Measurements from ENCODE around the gene ZEB2.

ZEB2 gene

DNA sequence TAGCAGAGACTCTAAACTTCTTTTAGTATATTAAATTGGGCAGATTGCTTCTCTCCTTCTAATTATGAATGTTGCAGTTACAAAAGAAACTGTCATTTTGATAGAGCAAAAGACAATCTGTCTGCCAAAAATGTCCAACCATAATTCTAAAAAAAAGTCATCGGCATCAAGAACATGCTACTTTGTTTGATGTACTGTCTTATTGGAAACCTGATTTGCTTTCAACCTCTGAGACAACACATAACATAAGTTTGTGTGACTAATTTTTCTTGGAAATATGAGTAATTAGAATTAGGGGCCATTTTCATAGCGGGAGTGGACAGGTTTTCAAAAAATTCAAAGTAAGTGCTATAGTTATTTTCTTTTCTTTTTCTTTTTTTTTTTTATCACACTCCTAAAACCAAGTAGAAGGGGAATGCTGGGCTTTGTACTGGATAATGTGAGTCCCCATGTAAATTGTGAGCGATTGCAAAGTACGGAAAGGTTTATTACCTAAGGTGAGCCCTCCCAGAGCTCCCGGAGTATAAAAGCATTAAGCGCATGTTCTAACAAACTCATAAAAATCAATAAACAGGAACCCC lies 59.1 kb downstream of the ZEB2 start:
- H3K27me3 ChIP-seq (ENCODE audit: control insufficient read depth, insufficient read depth, low read length): no peaks in the 10 kb centered on the region

DNA sequence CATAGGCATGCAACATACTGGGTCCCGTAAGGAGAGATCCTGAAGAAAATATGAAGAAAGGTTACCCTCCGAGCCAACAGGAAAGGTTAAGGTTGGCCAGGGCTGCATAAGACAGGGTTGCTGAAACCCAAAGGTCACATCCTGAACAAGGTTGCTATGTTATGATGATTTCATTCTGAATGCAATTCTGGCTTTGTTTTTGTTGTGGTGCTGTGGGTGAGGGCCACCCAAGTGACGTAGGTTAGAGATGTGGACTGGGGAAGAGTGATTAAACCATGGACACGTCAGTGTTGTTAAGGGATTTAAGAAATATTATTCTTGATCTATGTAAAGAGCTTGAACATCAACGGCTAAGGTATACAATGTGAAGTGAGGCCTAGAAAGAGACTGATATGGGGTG lies 60.0 kb downstream of the ZEB2 start:
- Histone ChIP-seq H3K27me3 (ENCODE audit: control insufficient read depth, insufficient read depth, low read length) (no peaks in the 10 kb centered on the region), H3K9ac (ENCODE audit: low read length) (no peak overlapping the region), H3K4me1 (ENCODE audit: control insufficient read depth, insufficient read depth, low read length) (peaks cover 3% of the 10 kb centered on the region), H3K4me3 (ENCODE audit: low read length) (no peak overlapping the region), H3K9me3 (ENCODE audit: control insufficient read depth, low read length) (no peaks in the 10 kb centered on the region), H3K36me3 (ENCODE audit: control insufficient read depth, insufficient read depth, low read length) (no peaks in the 10 kb centered on the region)

More for the DNA sequence above, 59.1 kb downstream of the ZEB2 start:
- H3K4me3 ChIP-seq (ENCODE audit: low read length): no peak overlapping the region
- H3K36me3 ChIP-seq (ENCODE audit: control insufficient read depth, insufficient read depth, low read length): no peaks in the 10 kb centered on the region
- H3K9ac ChIP-seq (ENCODE audit: low read length): no peak overlapping the region
- no peaks in the 10 kb centered on the region for H3K9me3 ChIP-seq (ENCODE audit: control insufficient read depth, low read length)
- peaks cover 3% of the 10 kb centered on the region for H3K4me1 ChIP-seq (ENCODE audit: control insufficient read depth, insufficient read depth, low read length)

DNA sequence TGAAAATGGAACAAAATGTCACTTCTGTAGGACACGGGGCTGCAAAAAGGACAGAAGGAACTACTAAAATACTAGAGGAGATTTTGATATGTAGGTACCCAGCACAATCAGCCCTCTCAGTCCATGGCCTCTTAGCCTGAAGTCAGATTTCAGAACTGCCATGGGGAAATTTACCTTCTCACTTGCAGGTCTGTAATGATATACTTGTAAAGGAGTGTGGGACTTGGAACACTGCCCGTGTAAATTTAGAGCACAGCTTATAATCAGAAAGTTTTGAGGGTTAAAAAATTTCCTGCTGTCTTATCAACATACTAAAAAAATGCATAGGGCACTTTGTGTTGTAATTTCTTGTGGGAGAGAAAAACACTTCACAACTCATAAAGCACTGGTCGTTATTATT lies 60.6 kb downstream of the ZEB2 start:
- H3K9ac ChIP-seq (ENCODE audit: low read length): no peak overlapping the region
- H3K36me3 ChIP-seq (ENCODE audit: control insufficient read depth, insufficient read depth, low read length): no peaks in the 10 kb centered on the region
- peaks cover 3% of the 10 kb centered on the region for H3K4me1 ChIP-seq (ENCODE audit: control insufficient read depth, insufficient read depth, low read length)
- H3K9me3 ChIP-seq (ENCODE audit: control insufficient read depth, low read length): no peaks in the 10 kb centered on the region
- no peak overlapping the region for H3K4me3 ChIP-seq (ENCODE audit: low read length)
- H3K27me3 ChIP-seq (ENCODE audit: control insufficient read depth, insufficient read depth, low read length): no peaks in the 10 kb centered on the region

DNA sequence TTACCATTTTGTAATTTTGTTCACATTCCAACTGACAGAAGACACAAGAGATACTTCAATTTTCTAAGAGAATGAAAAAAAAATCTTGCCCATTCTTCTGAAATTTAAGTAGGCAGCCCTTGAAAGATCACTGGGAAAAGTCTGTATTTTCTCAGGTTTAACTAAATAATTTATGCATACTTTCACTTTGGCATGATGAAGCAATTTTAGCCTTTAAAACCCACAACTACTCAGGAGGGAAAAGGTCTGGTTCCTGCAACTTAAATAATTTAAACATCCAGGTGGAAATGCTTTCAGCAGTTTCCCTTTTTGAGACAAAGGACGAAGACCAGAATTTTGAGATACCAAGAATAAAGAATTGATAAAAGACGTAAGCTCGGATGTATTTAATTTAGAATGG lies 61.4 kb downstream of the ZEB2 start:
- H3K9ac ChIP-seq (ENCODE audit: low read length): no peak overlapping the region
- H3K9me3 ChIP-seq (ENCODE audit: control insufficient read depth, low read length): no peaks in the 10 kb centered on the region
- no peaks in the 10 kb centered on the region for H3K36me3 ChIP-seq (ENCODE audit: control insufficient read depth, insufficient read depth, low read length)
- peaks cover 3% of the 10 kb centered on the region for H3K4me1 ChIP-seq (ENCODE audit: control insufficient read depth, insufficient read depth, low read length)
- no peak overlapping the region for H3K4me3 ChIP-seq (ENCODE audit: low read length)
- no peaks in the 10 kb centered on the region for H3K27me3 ChIP-seq (ENCODE audit: control insufficient read depth, insufficient read depth, low read length)

GRCh38 chr2:144456680-144457079 lies 63.2 kb downstream of the ZEB2 start:
- H3K36me3 ChIP-seq (ENCODE audit: control insufficient read depth, insufficient read depth, low read length): no peaks in the 10 kb centered on the region
- H3K4me3 ChIP-seq (ENCODE audit: low read length): no peak overlapping the region
- peaks cover 3% of the 10 kb centered on the region for H3K4me1 ChIP-seq (ENCODE audit: control insufficient read depth, insufficient read depth, low read length)
- no peak overlapping the region for H3K9ac ChIP-seq (ENCODE audit: low read length)
- H3K27me3 ChIP-seq (ENCODE audit: control insufficient read depth, insufficient read depth, low read length): no peaks in the 10 kb centered on the region
- H3K9me3 ChIP-seq (ENCODE audit: control insufficient read depth, low read length): no peaks in the 10 kb centered on the region

- Histone ChIP-seq H3K27me3 (ENCODE audit: control insufficient read depth, insufficient read depth, low read length) (no peaks in the 10 kb centered on the region), H3K36me3 (ENCODE audit: control insufficient read depth, insufficient read depth, low read length) (no peaks in the 10 kb centered on the region), H3K9me3 (ENCODE audit: control insufficient read depth, low read length) (no peaks in the 10 kb centered on the region), H3K4me3 (ENCODE audit: low read length) (no peak overlapping the region), H3K9ac (ENCODE audit: low read length) (no peak overlapping the region), H3K4me1 (ENCODE audit: control insufficient read depth, insufficient read depth, low read length) (peaks cover 3% of the 10 kb centered on the region)
Observed at GRCh38 chr2:144455987-144456386, 63.9 kb downstream of the ZEB2 start.

- no peaks in the 10 kb centered on the region for H3K27me3 ChIP-seq (ENCODE audit: control insufficient read depth, insufficient read depth, low read length)
- H3K9me3 ChIP-seq (ENCODE audit: control insufficient read depth, low read length): no peaks in the 10 kb centered on the region
- H3K36me3 ChIP-seq (ENCODE audit: control insufficient read depth, insufficient read depth, low read length): no peaks in the 10 kb centered on the region
- H3K4me3 ChIP-seq (ENCODE audit: low read length): no peak overlapping the region
- H3K9ac ChIP-seq (ENCODE audit: low read length): no peak overlapping the region
- peaks cover 3% of the 10 kb centered on the region for H3K4me1 ChIP-seq (ENCODE audit: control insufficient read depth, insufficient read depth, low read length)
Observed at GRCh38 chr2:144454466-144455287, 65.2 kb downstream of the ZEB2 start.

DNA sequence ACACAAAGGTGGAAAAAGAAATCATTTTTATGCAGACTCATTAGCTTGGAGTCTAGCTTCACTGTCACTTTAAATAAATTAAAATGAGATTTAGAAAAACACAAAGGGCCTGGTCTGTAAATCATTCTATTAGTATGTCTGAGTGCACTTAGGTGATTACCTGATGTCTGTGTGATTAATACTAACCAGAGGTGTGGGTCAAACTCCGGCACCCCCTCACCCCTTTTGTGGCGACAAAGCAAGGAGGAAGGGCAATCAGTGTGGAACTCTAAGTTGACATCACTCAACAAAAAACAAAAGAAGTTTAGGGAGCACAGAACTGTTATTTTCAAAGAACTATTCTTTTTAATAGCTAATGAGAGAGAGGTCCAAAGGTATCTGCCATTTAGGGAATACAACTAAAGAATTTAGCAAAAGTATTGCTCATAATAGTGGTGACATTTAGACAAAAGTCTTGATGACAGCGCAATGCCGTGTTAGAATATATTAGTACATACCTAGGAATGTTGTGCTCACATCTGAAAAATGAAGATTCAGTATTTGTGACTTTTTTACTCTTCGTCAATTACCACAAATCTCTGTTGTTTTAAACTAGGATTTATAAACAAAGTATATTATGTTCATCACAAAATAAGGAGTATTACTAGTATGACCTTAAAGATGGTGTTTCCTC lies 66.3 kb downstream of the ZEB2 start:
- Histone ChIP-seq H3K27me3 (ENCODE audit: control insufficient read depth, insufficient read depth, low read length) (no peaks in the 10 kb centered on the region), H3K36me3 (ENCODE audit: control insufficient read depth, insufficient read depth, low read length) (no peaks in the 10 kb centered on the region), H3K4me1 (ENCODE audit: control insufficient read depth, insufficient read depth, low read length) (peaks cover 3% of the 10 kb centered on the region), H3K9me3 (ENCODE audit: control insufficient read depth, low read length) (no peaks in the 10 kb centered on the region), H3K9ac (ENCODE audit: low read length) (no peak overlapping the region), H3K4me3 (ENCODE audit: low read length) (no peak overlapping the region)

DNA sequence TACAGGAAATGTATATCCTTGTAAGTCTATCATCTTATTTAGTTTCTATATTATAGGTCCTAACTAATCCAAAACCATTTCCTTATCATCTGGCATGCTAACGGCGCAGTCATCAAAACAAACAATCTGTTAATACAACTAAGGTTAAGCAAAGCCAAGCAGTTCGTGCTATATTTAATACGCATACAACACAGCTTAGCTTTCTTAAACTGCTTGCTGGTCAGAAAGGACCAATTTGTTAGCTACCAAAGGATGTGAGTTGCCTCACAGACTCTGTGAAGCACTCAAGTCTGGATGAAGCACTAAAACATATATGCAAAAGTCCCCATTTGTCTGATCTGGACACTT lies 67.0 kb downstream of the ZEB2 start:
- Histone ChIP-seq H3K9ac (ENCODE audit: low read length) (no peak overlapping the region), H3K4me1 (ENCODE audit: control insufficient read depth, insufficient read depth, low read length) (peaks cover 3% of the 10 kb centered on the region), H3K36me3 (ENCODE audit: control insufficient read depth, insufficient read depth, low read length) (no peaks in the 10 kb centered on the region), H3K27me3 (ENCODE audit: control insufficient read depth, insufficient read depth, low read length) (no peaks in the 10 kb centered on the region), H3K4me3 (ENCODE audit: low read length) (no peak overlapping the region), H3K9me3 (ENCODE audit: control insufficient read depth, low read length) (no peaks in the 10 kb centered on the region)

- Histone ChIP-seq H3K9ac (ENCODE audit: low read length) (no peak overlapping the region), H3K9me3 (ENCODE audit: control insufficient read depth, low read length) (no peaks in the 10 kb centered on the region), H3K36me3 (ENCODE audit: control insufficient read depth, insufficient read depth, low read length) (no peaks in the 10 kb centered on the region), H3K4me3 (ENCODE audit: low read length) (no peak overlapping the region), H3K4me1 (ENCODE audit: control insufficient read depth, insufficient read depth, low read length) (peaks cover 3% of the 10 kb centered on the region), H3K27me3 (ENCODE audit: control insufficient read depth, insufficient read depth, low read length) (no peaks in the 10 kb centered on the region)
Observed at GRCh38 chr2:144452169-144452988, 67.5 kb downstream of the ZEB2 start.

DNA sequence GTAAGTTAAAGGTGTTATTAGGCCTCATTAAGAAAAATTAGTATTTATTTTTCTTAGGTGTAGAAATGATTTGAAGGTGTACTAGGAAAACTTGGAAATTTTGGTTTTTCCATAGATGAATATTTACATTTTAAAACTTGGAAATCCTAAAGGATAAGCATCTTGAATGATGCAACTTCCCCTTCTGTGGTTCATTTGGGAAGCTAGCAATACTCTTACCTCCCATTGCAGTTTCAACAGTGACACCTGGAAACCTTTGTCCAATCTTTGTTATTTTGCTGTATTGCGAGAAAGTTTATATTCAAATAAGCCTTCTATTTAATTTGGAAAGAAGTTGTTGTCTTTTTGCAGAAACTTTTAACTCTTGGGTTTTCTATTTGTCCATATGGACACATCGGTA lies 68.5 kb downstream of the ZEB2 start:
- Histone ChIP-seq H3K9ac (ENCODE audit: low read length) (no peak overlapping the region), H3K4me3 (ENCODE audit: low read length) (no peak overlapping the region), H3K36me3 (ENCODE audit: control insufficient read depth, insufficient read depth, low read length) (no peaks in the 10 kb centered on the region), H3K4me1 (ENCODE audit: control insufficient read depth, insufficient read depth, low read length) (no peaks in the 10 kb centered on the region), H3K9me3 (ENCODE audit: control insufficient read depth, low read length) (no peaks in the 10 kb centered on the region), H3K27me3 (ENCODE audit: control insufficient read depth, insufficient read depth, low read length) (no peaks in the 10 kb centered on the region)

GRCh38 chr2:144449028-144449406 lies 70.9 kb downstream of the ZEB2 start:
- no peak overlapping the region for H3K9ac ChIP-seq (ENCODE audit: low read length)
- no peaks in the 10 kb centered on the region for H3K27me3 ChIP-seq (ENCODE audit: control insufficient read depth, insufficient read depth, low read length)
- H3K9me3 ChIP-seq (ENCODE audit: control insufficient read depth, low read length): no peaks in the 10 kb centered on the region
- H3K4me3 ChIP-seq (ENCODE audit: low read length): no peak overlapping the region
- H3K4me1 ChIP-seq (ENCODE audit: control insufficient read depth, insufficient read depth, low read length): no peaks in the 10 kb centered on the region
- H3K36me3 ChIP-seq (ENCODE audit: control insufficient read depth, insufficient read depth, low read length): no peaks in the 10 kb centered on the region

Measured in mucosa of stomach (tissue), 1 donor.